GM19035 (cell line): ENCODE measurements around the gene ASTL.

Experiments used
- ATAC-seq: cut with Tn5 transposase; IDR thresholded peaks from one replicate; pipeline ENCODE4 v1.9.1; 2021; ENCODE audit not compliant: unreplicated experiment

The ASTL gene

GRCh38 chr2:96159084-96159830, 21.0 kb upstream of the ASTL start:
- no peak for ATAC-seq

GRCh38 chr2:96158554-96158940, 20.2 kb upstream of the ASTL start:
- ATAC-seq: no peak

GRCh38 chr2:96157649-96158553, 19.6 kb upstream of the ASTL start:
- ATAC-seq: peak; percentile 56

- ATAC-seq: peak; percentile 21
Measured at GRCh38 chr2:96156926-96157648, 18.8 kb upstream of the ASTL start.

GRCh38 chr2:96156011-96156820, 17.9 kb upstream of the ASTL start:
- ATAC-seq: no peak

- ATAC-seq: no peak
Measured at GRCh38 chr2:96154506-96155380, 16.4 kb upstream of the ASTL start.

- no peak for ATAC-seq
Measured at GRCh38 chr2:96153991-96154431, 15.7 kb upstream of the ASTL start.

GRCh38 chr2:96153291-96153713, 15.0 kb upstream of the ASTL start:
- no peak for ATAC-seq

- no peak for ATAC-seq
Measured at GRCh38 chr2:96152304-96153161, 14.2 kb upstream of the ASTL start.

GRCh38 chr2:96151595-96152303, 13.4 kb upstream of the ASTL start:
- no peak for ATAC-seq

- no peak for ATAC-seq
Measured at GRCh38 chr2:96150791-96151594, 12.7 kb upstream of the ASTL start.

GRCh38 chr2:96150007-96150640, 11.8 kb upstream of the ASTL start:
- ATAC-seq: no peak

- peak; percentile 37 for ATAC-seq
Measured at GRCh38 chr2:96148410-96149217, 10.3 kb upstream of the ASTL start.

- ATAC-seq: no peak
Measured at GRCh38 chr2:96147593-96148201, 9.4 kb upstream of the ASTL start.

- ATAC-seq: no peak
Measured at GRCh38 chr2:96146881-96147592, 8.7 kb upstream of the ASTL start.
